Activated T-cell treated with anti-CD3 and anti-CD28 coated beads for 48 hours (primary cell): ENCODE measurements around the gene PPP1R13B.
A peak's percentile ranks its signal among the peaks of the same experiment; 100 is the strongest.
"Not testable (repeated sequence)": the region's sequence is repeated elsewhere in the genome, so short reads cannot be mapped to it uniquely, and the experiment has no call there.

Source experiments
- DNase-seq: peaks from one replicate; pipeline ENCODE4 v3.0.0-alpha.2; 2020; ENCODE audit warnings: low read depth

PPP1R13B gene

GRCh38 chr14:103858063-103858781, 10.8 kb upstream of the PPP1R13B start:
- no peak for DNase-seq

GRCh38 chr14:103857256-103857655, 9.9 kb upstream of the PPP1R13B start:
- DNase-seq, result no peak

DNA sequence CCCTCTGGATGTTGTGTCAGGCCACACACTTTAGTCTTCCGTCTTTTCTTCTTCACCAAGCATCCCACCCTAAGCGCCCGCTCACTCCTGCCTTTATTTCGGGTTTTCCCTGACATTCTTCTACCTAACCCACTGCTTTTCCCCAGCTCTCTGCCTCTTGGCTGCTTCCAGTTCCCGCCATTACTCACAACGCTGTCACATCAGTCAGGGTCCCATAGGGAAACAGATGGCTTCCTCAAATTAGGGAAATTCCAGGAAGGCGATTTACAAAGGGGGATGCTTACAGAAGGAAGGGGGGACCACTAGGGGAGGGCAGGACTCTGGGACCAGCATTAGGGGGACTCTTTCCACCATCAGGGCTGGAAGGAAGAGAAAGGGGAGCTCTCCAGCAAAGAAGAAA, 9.2 kb upstream of the PPP1R13B start:
- no peak for DNase-seq

DNA sequence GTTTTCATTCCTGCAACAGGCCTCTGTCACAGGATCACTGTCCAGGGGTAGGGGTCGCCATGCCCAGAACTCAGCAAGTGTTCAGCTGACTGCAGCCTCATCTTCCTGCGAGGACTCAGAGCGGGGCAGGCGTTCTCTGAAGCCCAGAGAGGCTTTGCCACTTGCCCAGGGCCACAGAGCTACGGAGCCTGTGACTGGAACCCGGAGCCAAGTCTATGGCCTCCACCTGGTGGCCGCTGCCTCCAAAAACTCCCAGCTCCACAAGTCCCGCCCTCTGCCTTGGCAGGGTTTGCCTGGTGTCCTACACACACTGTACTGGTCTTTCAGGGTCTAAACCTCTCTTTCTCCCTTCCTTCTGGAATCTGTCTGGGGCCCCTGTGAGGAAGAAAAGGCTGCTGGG, 8.7 kb upstream of the PPP1R13B start:
- DNase-seq, result no peak

- no peak for DNase-seq
Observed at GRCh38 chr14:103855734-103856095, 8.3 kb upstream of the PPP1R13B start.

GRCh38 chr14:103854822-103855733, 7.7 kb upstream of the PPP1R13B start:
- no peak for DNase-seq

DNA sequence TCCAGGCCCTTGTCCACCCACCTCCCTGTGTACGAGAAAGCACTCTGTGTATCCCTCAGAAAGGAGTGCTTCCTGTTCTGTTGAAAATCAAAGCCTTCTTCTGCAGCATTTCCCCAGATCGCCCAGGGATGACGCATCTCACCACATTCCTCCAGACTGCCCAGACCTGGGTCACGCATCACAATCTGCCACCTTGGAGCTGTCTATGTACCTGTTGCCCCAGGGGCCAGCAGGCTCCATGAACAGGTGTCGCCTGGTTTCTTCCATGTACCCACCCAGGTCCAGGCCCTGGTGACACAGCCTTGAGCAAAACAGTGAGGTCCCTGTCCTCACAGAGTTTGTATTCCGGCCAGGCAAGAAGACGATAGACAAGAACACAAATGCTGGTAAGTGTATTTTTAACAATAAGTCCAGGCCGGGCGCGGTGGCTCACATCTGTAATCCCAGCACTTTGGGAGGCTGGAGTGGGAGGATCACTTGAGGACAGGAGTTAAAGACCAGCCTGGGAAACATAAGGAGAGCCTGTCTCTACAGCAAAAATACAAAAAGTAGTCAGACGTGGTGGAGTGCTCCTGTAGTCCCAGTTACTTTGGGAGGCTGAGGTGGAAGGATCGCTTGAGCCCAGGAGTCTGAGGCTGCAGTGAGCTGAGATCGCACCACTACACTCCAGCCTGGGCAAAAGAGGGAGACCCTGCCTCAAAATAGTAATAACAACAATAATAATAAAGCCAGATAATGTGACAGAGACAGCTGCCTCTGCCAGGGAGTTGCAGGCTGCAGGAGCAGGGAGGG, 6.8 kb upstream of the PPP1R13B start:
- no peak for DNase-seq

DNA sequence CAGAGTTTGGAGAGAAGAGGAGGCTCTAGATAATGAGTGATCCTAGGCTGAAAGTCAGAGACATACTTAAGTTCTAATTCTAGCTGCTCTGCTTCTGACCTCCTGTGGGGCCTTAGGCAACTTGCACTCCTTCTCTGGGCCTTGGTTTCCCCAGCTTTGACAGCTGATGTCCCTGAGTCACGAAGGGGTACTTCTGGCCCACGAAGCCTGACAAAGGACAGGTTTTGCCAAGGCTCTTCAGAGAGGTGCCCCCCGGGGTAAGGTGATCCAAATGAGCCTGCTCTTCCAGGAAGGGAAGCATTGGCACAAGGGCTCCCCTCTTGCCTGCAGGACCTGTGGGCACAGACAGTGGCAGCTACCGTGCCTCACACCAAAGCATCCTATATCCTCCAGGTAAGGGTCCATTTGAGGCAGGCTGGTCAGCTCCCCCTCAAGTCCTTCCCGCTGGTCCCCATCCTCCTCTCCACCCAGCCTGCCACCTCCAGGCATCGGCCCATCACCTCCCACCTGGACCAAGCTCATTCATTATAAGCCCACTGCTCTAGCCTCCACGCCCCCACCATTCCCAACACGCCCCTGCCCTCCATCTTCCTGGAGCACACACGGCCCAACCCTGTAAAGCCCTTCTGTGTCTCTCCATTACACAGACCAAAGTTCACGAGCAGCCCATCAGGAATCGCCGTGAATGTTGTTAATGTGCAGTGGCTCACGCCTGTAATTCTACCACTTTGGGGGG, 1.9 kb upstream of the PPP1R13B start:
- DNase-seq, result no peak

- DNase-seq, result no peak
Observed at GRCh38 chr14:103848175-103849077, 1.1 kb upstream of the PPP1R13B start.

DNA sequence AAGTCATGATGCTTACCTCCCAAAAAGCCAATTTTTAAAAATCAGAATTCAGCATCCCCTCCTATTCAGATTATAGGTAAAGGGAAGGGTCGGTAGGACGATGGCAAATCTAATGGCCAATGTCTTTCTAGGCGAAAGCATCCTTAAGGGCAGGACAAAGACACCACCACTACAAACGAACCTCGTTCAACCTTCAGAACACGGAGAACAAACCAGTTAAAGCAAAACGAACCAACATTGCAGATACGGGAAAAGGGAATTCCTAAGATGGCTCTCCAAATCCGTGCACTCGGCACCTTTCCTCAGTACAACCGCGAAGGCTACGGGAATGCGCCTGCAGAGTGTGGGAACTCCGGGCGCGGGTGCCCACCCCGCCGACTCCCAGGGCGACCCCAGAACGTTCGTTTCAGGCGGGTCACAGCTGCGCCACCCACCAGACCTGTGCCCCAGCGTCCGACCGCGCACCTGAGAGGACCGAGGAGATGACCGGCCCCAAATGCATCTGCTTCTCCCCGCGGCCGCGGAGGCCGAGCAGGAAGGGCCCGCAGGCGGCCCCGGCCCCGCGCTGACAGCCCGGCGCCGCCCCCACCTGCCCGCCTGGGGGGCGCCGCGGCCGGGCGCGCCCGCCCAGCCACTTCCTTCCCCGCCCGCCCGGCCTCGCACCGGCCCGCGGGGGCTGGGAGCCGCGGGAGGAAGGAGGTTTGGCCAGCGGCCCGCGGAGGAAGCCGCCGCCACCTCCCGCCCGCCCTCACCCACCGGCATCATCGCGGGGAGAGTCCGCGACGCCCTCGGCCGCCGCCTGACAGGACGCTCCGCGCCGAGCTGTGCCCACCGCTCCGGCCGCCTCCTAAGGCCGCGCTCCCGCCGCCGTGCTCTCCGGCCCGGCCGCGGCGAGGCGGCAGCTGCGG, 578 bp downstream of the PPP1R13B start:
- DNase-seq, result peak; percentile 23

DNA sequence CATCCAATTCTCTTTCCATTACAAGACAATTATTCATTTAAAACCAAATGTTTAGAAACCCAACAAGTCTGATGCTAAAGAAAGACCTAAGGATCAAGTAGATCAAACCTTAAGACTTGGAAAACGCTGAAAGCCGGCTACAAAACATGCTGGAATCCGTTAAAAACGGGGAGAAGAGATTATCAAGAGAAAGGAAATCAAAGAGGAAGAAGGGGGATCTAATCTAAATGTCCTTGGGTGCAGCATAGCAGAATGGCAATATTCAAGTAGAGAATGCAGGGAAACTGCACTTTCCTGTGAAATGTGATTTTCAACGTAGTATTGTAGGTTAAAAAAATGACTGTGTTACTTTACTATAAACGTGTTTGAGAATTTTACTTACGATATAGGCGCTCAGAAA, 1.3 kb downstream of the PPP1R13B start:
- no peak for DNase-seq

GRCh38 chr14:103845327-103845726, 2.0 kb downstream of the PPP1R13B start:
- DNase-seq, result no peak

GRCh38 chr14:103841265-103841664, 6.1 kb downstream of the PPP1R13B start:
- DNase-seq, result not testable (repeated sequence)

GRCh38 chr14:103840014-103840413, 7.4 kb downstream of the PPP1R13B start:
- no peak for DNase-seq

- DNase-seq, result no peak
Observed at GRCh38 chr14:103839579-103839978, 7.8 kb downstream of the PPP1R13B start.

DNA sequence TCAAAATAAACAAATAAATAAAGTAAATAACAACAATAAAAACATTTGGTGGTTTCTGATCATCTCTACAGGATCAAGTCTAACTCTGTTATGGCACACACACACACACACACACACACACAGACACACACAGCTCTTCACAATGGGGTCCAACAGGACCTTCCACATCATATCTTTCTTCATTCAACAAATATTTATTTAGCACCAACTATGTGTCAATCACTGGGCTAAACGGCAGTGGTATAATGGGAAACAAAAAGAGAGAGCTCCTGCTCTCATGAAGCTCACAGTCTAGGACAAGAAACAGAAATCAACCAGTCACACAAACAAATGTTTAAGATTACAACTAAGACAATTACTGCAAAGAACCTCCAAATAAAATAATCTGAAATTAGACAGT, 9.3 kb downstream of the PPP1R13B start:
- DNase-seq, result no peak

DNA sequence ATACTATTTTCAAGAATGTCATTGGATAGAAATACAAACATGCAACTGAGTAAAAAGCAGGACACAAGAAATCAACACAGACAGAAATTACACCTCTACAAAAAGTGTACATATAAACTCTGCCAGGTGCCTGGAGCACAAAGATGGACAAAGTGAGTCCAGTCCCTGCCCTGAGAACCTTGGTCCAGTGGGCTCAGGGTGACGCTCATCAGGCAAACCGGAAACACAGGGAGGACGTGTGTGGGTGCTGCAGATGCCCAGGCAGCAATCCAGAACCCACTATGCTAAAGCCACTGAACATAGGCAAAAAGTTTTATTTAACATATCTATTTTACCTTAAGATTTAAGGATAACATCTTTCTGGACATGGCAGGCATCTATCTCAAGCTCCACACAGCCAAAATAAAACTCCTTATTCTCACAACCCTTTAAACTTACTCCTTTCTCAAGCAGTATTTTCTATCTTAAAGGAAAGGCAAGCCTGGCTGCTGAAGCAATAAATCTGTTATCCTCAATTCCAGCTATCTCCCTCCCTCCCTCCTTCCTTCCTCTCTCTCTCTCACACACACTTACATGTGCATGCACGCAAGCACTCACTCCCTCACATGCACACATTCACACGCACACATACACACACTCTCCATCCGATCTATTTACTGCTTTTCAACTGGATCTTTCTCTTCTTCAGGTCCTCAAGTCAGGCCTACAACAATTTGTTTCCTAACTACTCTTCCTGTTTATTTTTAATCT, 10.2 kb downstream of the PPP1R13B start:
- no peak for DNase-seq

- no peak for DNase-seq
Observed at GRCh38 chr14:103834956-103835355, 12.4 kb downstream of the PPP1R13B start.

DNA sequence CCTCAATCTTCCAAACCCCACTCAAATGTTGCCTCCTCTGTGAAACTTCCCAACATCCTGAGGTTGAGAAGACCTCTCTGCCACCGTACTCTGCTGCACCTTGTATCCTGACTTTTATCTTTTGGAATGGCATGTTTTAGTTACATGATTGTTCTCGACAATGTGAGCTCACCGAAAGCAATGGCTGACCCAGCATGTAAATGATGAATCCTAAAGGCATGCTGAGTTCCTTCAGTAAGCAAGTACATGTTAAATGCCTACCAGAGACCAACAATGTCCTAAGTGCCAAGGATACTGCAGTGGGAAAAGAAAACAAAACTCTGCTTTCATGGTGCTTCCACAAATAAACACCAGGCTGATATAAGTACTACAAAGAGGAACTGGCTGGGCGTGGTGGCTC, 13.7 kb downstream of the PPP1R13B start:
- no peak for DNase-seq
